GM19193 (cell line): Measurements from ENCODE around the gene SCN9A.

Experiments used
- POLR2A ChIP-seq: IDR thresholded peaks from 4 replicates; pipeline ENCODE4 v1.6.1; 2011; ENCODE audit not compliant: insufficient read depth, insufficient read length; ENCODE audit errors: extremely low read depth

Gene SCN9A

GRCh38 chr2:166180951-166181812, 194.6 kb downstream of the SCN9A start:
- TF ChIP-seq POLR2A: no peak

- no peak for TF ChIP-seq POLR2A
These were observed 196.5 kb downstream of the SCN9A start for GRCh38 chr2:166179201-166179600.

GRCh38 chr2:166173263-166173662, 202.5 kb downstream of the SCN9A start:
- TF ChIP-seq POLR2A: no peak

- TF ChIP-seq POLR2A: no peak
These were observed 204.5 kb downstream of the SCN9A start for GRCh38 chr2:166171216-166171615.

GRCh38 chr2:166170356-166170755, 205.4 kb downstream of the SCN9A start:
- no peak for TF ChIP-seq POLR2A

- no peak for TF ChIP-seq POLR2A
These were observed 208.3 kb downstream of the SCN9A start for GRCh38 chr2:166167449-166167848.

- no peak for TF ChIP-seq POLR2A
These were observed 212.0 kb downstream of the SCN9A start for GRCh38 chr2:166163775-166164174.

GRCh38 chr2:166158546-166158945, 217.2 kb downstream of the SCN9A start:
- TF ChIP-seq POLR2A: no peak

- no peak for TF ChIP-seq POLR2A
These were observed 218.2 kb downstream of the SCN9A start for GRCh38 chr2:166157578-166157977.

- no peak for TF ChIP-seq POLR2A
These were observed 218.7 kb downstream of the SCN9A start for GRCh38 chr2:166156985-166157490.

GRCh38 chr2:166155589-166155988, 220.2 kb downstream of the SCN9A start:
- TF ChIP-seq POLR2A: no peak

- TF ChIP-seq POLR2A: no peak
These were observed 220.9 kb downstream of the SCN9A start for GRCh38 chr2:166154685-166155338.

- TF ChIP-seq POLR2A: no peak
These were observed 223.7 kb downstream of the SCN9A start for GRCh38 chr2:166152064-166152463.

GRCh38 chr2:166148500-166149400, 227.0 kb downstream of the SCN9A start:
- TF ChIP-seq POLR2A: no peak

- TF ChIP-seq POLR2A: no peak
These were observed 227.9 kb downstream of the SCN9A start for GRCh38 chr2:166147883-166148282.
